GM12878 (cell line): ENCODE data around the gene PRMT5. TPM values are rescaled to one million over a fixed set of nuclear protein-coding genes. Genes with fewer than 3 reads are reported as not detected.

Experiments used
- ATAC-seq: fragments of 200-7000 bp; cut with Tn5 transposase; 3 replicates; pipeline ENCODE4 v1.9.1; 2020; ENCODE audit warnings: mild to moderate bottlenecking, moderate library complexity
- BruUV-seq: library from RNA; stranded (reverse); fragments of 400-500 nt; replicated peaks from 2 replicates; lab custom pipeline; 2021; lab: Mats Ljungman, UMichigan
- CTCF ChIA-PET: fragments of 300-600 bp; sonication (Branson Sonifier 250); formaldehyde crosslinking; extraction: SDS; loops from one replicate; lab custom pipeline; 2021; ENCODE audit warnings: inconsistent platforms; lab: Yijun Ruan, JAX
- POLR2A ChIA-PET: fragments of 350-600 bp; formaldehyde crosslinking; extraction: SDS; loops from one replicate; lab custom pipeline; 2021; ENCODE audit warnings: inconsistent platforms; lab: Charles Lee
- RAD21 ChIA-PET: fragments of 300-600 bp; sonication (Branson Sonifier 250); formaldehyde crosslinking; loops from one replicate; lab custom pipeline; 2023; ENCODE audit warnings: antibody characterized with exemption; ENCODE audit not compliant: unreplicated experiment; lab: Charles Lee
- SMC1A ChIA-PET: fragments of 300-600 bp; sonication (Branson Sonifier 250); formaldehyde crosslinking; loops from one replicate; lab custom pipeline; 2023; ENCODE audit not compliant: unreplicated experiment, uncharacterized antibody; lab: Charles Lee
- DNase-seq: peaks from one replicate; pipeline ENCODE4 v3.0.0-alpha.2; 2011; ENCODE audit warnings: low read depth, low spot score
- FAIRE-seq: peaks from 3 replicates; lab custom pipeline; 2011; peaks lifted over from hg19 to GRCh38; lab: Jason Lieb, UNC
- H2AFZ ChIP-seq: 2 replicates; pipeline ENCODE4 v1.6.0; 2011; ENCODE audit warnings: low read depth, low read length, control low read depth; ENCODE audit not compliant: control insufficient read depth
- H3K27ac ChIP-seq: 2 replicates; pipeline ENCODE4 v1.5.1; 2011; ENCODE audit warnings: control low read depth; ENCODE audit not compliant: control insufficient read depth, insufficient read depth
- H3K27me3 ChIP-seq, 2 experiments: replicated peaks in 1 of 2; 2 replicates each; pipeline versions ENCODE4 v1.6.0 to v1.6.1; 2011; ENCODE audit warnings: low read length in 1 of 2; ENCODE audit not compliant: control insufficient read depth in 2 of 2, insufficient read depth in 2 of 2
- H3K36me3 ChIP-seq, 2 experiments: 2 replicates each; pipeline ENCODE4 v1.5.1; 2011; ENCODE audit warnings: low read length in 1 of 2; ENCODE audit not compliant: control insufficient read depth in 2 of 2, insufficient read depth in 2 of 2
- H3K4me1 ChIP-seq: 2 replicates; pipeline ENCODE4 v1.6.1; 2011; ENCODE audit warnings: mild to moderate bottlenecking, low read length, moderate library complexity, mixed read lengths; ENCODE audit not compliant: control insufficient read depth, insufficient read depth
- H3K4me2 ChIP-seq: 2 replicates; pipeline ENCODE4 v1.6.0; 2011; ENCODE audit warnings: control low read depth; ENCODE audit not compliant: control insufficient read depth, insufficient read depth
- H3K4me3 ChIP-seq: fragments of 200-600 bp; sonication (generic); 2 replicates; pipeline ENCODE4 v1.5.1; 2016
- H3K79me2 ChIP-seq: 2 replicates; pipeline ENCODE4 v1.6.0; 2011; ENCODE audit warnings: low read length; ENCODE audit not compliant: control insufficient read depth, insufficient read depth
- H3K9ac ChIP-seq: 2 replicates; pipeline ENCODE4 v1.8.0; 2011; ENCODE audit warnings: low read length, control low read depth, mixed read lengths; ENCODE audit not compliant: control insufficient read depth, insufficient read depth
- H3K9me3 ChIP-seq: replicated peaks from 3 replicates; pipeline ENCODE4 v1.5.1; 2011; ENCODE audit warnings: mild to moderate bottlenecking, low read length; ENCODE audit not compliant: control insufficient read depth, insufficient read depth
- H4K20me1 ChIP-seq: 2 replicates; pipeline ENCODE4 v1.6.0; 2011; ENCODE audit not compliant: control insufficient read depth, insufficient read depth
- HDAC6 ChIP-seq: fragments of 200-600 bp; sonication (generic); IDR thresholded peaks from one replicate; pipeline ENCODE4 v1.8.0; 2017; ENCODE audit warnings: antibody characterized with exemption; ENCODE audit not compliant: unreplicated experiment
- MYB ChIP-seq: fragments of 150-350 bp; IDR thresholded peaks from 2 replicates; pipeline ENCODE4 v1.6.1; 2014; ENCODE audit warnings: mild to moderate bottlenecking, low read depth, low read length, borderline replicate concordance
- WGBS: methylation state at CpG from one replicate; pipeline ENCODE4 v1.1.6; 2016; ENCODE audit warnings: low lambda C conversion rate; ENCODE audit not compliant: insufficient replicate concordance, insufficient coverage; ENCODE audit errors: missing lambda C conversion rate; 5-methylcytosine and 5-hydroxymethylcytosine counted together
- in situ Hi-C: fragments of 300-500 bp; cut with MboI; formaldehyde crosslinking; loops from 9 replicates; pipeline ENCODE4 v1.14.3; 2018; ENCODE audit warnings: mixed read lengths
- intact Hi-C: fragments of 100-400 bp; cut with micrococcal nuclease; formaldehyde crosslinking; loops from one replicate; pipeline ENCODE4 v1.14.2; 2022; ENCODE audit not compliant: unreplicated experiment
- polyA plus RNA-seq, 11 experiments: library from polyadenylated mRNA; depleted of rRNA in 4 of 11; unstranded in 6 of 11; stranded (reverse) in 5 of 11; fragments of >200 nt; fragmentation: Nextera tagmentation in 4 of 11; fragmentation: Illumina TruSeq in 1 of 11; extraction: Ambion mirVana in 4 of 11; extraction: Trizol in 1 of 11; gene quantifications; 1 replicate in 1 of 11; 2 replicates in 10 of 11; pipeline versions ENCODE4 v1.2.1 to v1.2.3, GENCODE V29; 2011 to 2016; ENCODE audit warnings: inconsistent platforms in 2 of 11, missing spikeins in 2 of 11, low read depth in 1 of 11
- total RNA-seq, 4 experiments: library from RNA; depleted of rRNA in 3 of 4; stranded (reverse); fragments of >200 nt in 3 of 4; fragmentation: Illumina TruSeq in 1 of 4; extraction: Trizol in 1 of 4; gene quantifications; 2 replicates each; pipeline versions ENCODE4 v1.2.1 to v1.2.3, GENCODE V29; 2013 to 2021
- TF ChIP-seq, protein P1 (sequence below): fragments of 450-650 bp; IDR thresholded peaks from 2 replicates; pipeline ENCODE4 v1.6.1; 2016; ENCODE audit warnings: mild to moderate bottlenecking
- TF ChIP-seq, protein P2 (sequence below): fragments of 450-650 bp; IDR thresholded peaks from 2 replicates; pipeline ENCODE4 v1.6.1; 2016; ENCODE audit warnings: mild to moderate bottlenecking
- TF ChIP-seq, protein P3 (sequence below): IDR thresholded peaks from 2 replicates; pipeline ENCODE4 v1.6.1; 2011; ENCODE audit warnings: borderline replicate concordance, low read depth, mild to moderate bottlenecking, moderate library complexity, low read length; ENCODE audit not compliant: insufficient read depth, poor library complexity, severe bottlenecking

The PRMT5 gene
- total and polyA plus RNA-seq, 10 of the 15 experiments (the other 5 are each of a cell fraction or from before 2014, with no cell fraction given): 54.3 to 221 (median 111) TPM

DNA sequence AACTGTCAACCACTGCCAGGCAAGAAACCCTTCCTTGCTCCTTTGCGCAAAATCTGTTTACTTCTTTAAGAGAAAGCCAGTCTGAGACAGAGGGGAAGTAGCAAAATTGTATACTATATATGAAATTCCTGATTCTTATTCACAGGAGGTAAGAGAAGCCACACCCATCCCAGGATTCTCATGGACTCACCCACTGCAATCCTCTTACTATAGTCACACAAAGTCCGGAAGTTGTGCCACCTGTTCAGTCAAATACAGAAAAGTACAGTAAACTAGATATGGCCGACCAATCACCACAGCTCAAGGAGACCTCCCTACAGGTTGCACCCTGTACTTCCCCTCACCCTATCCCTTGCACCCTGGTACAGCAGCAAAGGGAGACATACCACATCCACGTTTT, 2.9 kb downstream of the PRMT5 start:
- Histone ChIP-seq H3K36me3 (peaks cover 9 to 19% of the 10 kb centered on the region in 2 experiments; a peak in 3 of 4 replicates), H3K4me3 (no peak overlapping the region), H3K4me1 (peaks cover 16% of the 10 kb centered on the region; the same call in 1 of the 2 replicates), H2AFZ (no peak overlapping the region), H3K27ac (no peak overlapping the region), H3K9ac (no peak overlapping the region), H3K4me2 (no peak overlapping the region), H4K20me1 (no peaks in the 10 kb centered on the region), H3K79me2 (peaks cover 24% of the 10 kb centered on the region), H3K9me3 (no peaks in the 10 kb centered on the region), H3K27me3 (no peaks in the 10 kb centered on the region)
- no peak for DNase-seq
- FAIRE-seq: no peak
- no TSS peak for BruUV-seq
- intact Hi-C loops (no loop called here), in situ Hi-C loops (no loop called here)
- SMC1A ChIA-PET: interaction anchor here (0.6 to 1.2 kb wide), 3 partner anchors 10 to 60 kb away, joined by 3 to 4 read pairs (median 3); no protein-coding TSS in a partner anchor
- no peak for ATAC-seq
- RAD21 ChIA-PET: interaction anchor here (1.6 kb wide), 1 partner anchor 132 kb away, joined by 3 read pairs; no protein-coding TSS in a partner anchor
- WGBS: 47% methylated on average over 4 of the region's 4 CpGs
- TF ChIP-seq, protein P1, sequence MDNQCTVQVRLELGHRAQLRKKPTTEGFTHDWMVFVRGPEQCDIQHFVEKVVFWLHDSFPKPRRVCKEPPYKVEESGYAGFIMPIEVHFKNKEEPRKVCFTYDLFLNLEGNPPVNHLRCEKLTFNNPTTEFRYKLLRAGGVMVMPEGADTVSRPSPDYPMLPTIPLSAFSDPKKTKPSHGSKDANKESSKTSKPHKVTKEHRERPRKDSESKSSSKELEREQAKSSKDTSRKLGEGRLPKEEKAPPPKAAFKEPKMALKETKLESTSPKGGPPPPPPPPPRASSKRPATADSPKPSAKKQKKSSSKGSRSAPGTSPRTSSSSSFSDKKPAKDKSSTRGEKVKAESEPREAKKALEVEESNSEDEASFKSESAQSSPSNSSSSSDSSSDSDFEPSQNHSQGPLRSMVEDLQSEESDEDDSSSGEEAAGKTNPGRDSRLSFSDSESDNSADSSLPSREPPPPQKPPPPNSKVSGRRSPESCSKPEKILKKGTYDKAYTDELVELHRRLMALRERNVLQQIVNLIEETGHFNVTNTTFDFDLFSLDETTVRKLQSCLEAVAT: no peak
- TF ChIP-seq MYB: no peak
- TF ChIP-seq HDAC6: no peak
- TF ChIP-seq, protein P2, sequence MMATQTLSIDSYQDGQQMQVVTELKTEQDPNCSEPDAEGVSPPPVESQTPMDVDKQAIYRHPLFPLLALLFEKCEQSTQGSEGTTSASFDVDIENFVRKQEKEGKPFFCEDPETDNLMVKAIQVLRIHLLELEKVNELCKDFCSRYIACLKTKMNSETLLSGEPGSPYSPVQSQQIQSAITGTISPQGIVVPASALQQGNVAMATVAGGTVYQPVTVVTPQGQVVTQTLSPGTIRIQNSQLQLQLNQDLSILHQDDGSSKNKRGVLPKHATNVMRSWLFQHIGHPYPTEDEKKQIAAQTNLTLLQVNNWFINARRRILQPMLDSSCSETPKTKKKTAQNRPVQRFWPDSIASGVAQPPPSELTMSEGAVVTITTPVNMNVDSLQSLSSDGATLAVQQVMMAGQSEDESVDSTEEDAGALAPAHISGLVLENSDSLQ: no peak
- TF ChIP-seq, protein P3, sequence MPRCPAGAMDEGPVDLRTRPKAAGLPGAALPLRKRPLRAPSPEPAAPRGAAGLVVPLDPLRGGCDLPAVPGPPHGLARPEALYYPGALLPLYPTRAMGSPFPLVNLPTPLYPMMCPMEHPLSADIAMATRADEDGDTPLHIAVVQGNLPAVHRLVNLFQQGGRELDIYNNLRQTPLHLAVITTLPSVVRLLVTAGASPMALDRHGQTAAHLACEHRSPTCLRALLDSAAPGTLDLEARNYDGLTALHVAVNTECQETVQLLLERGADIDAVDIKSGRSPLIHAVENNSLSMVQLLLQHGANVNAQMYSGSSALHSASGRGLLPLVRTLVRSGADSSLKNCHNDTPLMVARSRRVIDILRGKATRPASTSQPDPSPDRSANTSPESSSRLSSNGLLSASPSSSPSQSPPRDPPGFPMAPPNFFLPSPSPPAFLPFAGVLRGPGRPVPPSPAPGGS: no peak
- POLR2A ChIA-PET: interaction anchor here (1.1 to 4.6 kb wide), 2 partner anchors 8 to 24 kb away, joined by 6 to 73 read pairs; partner anchors contain the start of gene RBM23
- CTCF ChIA-PET: interaction anchor here (1.5 kb wide), 1 partner anchor 46 kb away, joined by 5 read pairs; no protein-coding TSS in a partner anchor
